Motor neuron (in vitro differentiated cells): ENCODE results near the gene PLAU. TPM values are rescaled to one million over a fixed set of nuclear protein-coding genes. Genes with fewer than 3 reads are reported as not detected.

Experiments used
- ATAC-seq, 8 experiments: fragments of 200-7000 bp; cut with Tn5 transposase; replicated peaks in 6 of 8; 2 replicates each; pipeline ENCODE4 v1.8.0; 2021; ENCODE audit warnings: mild to moderate bottlenecking in 8 of 8, moderate library complexity in 8 of 8
- H3K27ac ChIP-seq, 2 donors: fragments of 250-450 bp; sonication (Bioruptor Pico); 2 replicates each; pipeline ENCODE4 v1.9.0; 2021; ENCODE audit warnings: antibody characterized with exemption in 2 of 2, mild to moderate bottlenecking in 2 of 2, moderate library complexity in 1 of 2
- H3K4me1 ChIP-seq, 2 donors: fragments of 250-450 bp; sonication (Bioruptor Pico); replicated peaks in 1 of 2; 2 replicates each; pipeline ENCODE4 v1.6.1; 2021; ENCODE audit warnings: antibody characterized with exemption in 2 of 2, mild to moderate bottlenecking in 2 of 2, moderate library complexity in 1 of 2
- H3K4me3 ChIP-seq, 5 donors: fragments of 250-450 bp; sonication (Bioruptor Pico); 2 replicates each; pipeline ENCODE4 v1.9.0; 2021; ENCODE audit warnings: antibody characterized with exemption in 5 of 5, mild to moderate bottlenecking in 5 of 5, moderate library complexity in 4 of 5
- WGBS, 10 experiments: fragments of 450-650 bp; shearing (Covaris generic); methylation state at CpG; one replicate each; pipeline ENCODE4 v1.0.0; 2022; 5-methylcytosine and 5-hydroxymethylcytosine counted together
- in situ Hi-C, 9 experiments: fragments of 400-800 bp; cut with MboI; loops; one replicate each; pipeline ENCODE4 v1.15.0; 2021; ENCODE audit warnings: low sequenced_read_pairs in 9 of 9, low pct_unique_long_range_greater_than_20kb in 2 of 9; ENCODE audit not compliant: unreplicated experiment in 9 of 9
- total RNA-seq, 8 experiments: library from RNA; unstranded; fragments of 300-600 nt; gene quantifications; 2 replicates each; pipeline versions ENCODE4 v1.2.3 to v1.2.4, GENCODE V29; 2022

PLAU gene
- total RNA-seq, 8 experiments from 2014 or later = 0.17 to 10.0 (median 0.74) TPM

DNA sequence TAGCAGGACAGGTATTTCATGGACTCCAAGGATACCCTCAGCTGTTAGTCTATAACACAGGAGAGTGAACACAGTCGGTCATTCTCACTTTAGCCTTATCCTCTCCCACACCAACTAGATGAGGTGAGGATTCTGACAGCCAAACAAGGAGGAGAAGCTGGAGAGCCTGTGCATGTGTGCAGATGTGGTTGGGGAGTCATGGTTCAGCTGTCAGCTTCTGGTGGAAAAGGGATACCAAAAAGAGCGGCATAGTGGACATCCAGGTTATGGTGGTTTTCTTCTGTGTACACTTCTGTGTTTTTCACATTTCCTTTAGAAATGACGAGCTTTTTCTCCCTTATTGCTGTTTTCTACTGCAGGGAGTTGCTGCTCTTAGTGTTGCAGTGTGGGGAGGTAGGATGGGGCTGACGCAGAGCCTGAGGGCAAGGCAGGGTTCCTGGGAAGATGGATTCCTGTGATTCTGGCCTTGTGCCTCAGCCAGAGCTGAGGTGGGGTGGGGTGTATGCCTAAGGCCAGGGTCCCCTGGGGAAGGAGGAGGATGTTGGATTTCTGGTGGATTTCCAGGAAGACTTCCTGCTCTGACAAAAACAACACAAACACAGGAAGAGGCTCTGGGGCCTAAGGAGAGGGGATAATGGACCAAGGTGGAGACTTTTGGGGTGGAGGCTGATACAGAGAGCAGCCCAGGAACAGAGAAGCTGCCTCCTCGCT is 26.6 kb downstream of the PLAU start:
- Histone ChIP-seq H3K4me1 (peaks cover 4 to 9% of the 10 kb centered on the region in 2 donors), H3K4me3 (no peak overlapping the region), H3K27ac (no peak overlapping the region)
- 50 to 100% (median 84%) methylated on average over 1 to 4 of the region's 5 CpGs; no CpG with 5 or more reads in 4 of the 10 experiments for WGBS, 10 experiments
- in situ Hi-C loops = no loop called here
- peak in 3 of 8 experiments; percentile 35 to 67 (median 40) for ATAC-seq

DNA sequence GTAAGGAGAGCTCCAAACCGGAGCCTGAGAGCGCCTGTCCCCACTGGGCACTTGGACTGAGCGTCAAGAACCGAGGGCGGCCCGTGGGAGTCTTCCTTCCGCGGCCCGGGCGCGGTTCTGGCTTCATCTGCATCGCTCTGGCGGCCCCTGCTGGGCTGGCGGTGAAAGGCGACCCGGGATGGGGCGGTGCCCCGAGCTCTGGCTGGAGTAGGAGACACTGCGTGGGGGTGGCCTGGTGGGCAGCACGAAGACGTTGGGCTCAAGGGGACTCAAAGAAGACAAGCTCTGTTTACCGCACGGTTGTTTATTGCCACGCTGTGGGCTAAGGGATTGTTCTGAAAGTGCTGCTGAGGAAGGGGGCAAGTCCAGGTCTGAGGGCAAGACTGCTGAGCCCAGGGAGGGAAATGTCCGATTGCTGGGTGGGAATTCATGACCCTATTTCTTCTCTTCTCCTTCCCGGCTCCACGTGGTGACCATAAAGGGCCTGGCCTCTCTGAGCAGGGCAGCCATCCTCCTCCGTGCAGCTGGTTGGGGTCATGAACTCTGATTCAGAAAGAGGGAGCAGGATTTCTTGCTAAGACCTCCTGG is 29.8 kb downstream of the PLAU start:
- 0 to 36% (median 24%) methylated on average over 1 to 15 of the region's 28 CpGs; no CpG with 5 or more reads in 4 of the 10 experiments for WGBS, 10 experiments
- Histone ChIP-seq H3K4me3 (no peak overlapping the region), H3K4me1 (peaks cover 4 to 9% of the 10 kb centered on the region in 2 donors), H3K27ac (peak overlapping the region in 1 of 2 donors; percentile 28)
- in situ Hi-C loops = loop anchor here in 1 of 9 experiments (10.0 kb wide), 1 partner anchor 56 kb away; no protein-coding TSS in a partner anchor
- ATAC-seq = peak; percentile 69 to 100 (median 84)

DNA sequence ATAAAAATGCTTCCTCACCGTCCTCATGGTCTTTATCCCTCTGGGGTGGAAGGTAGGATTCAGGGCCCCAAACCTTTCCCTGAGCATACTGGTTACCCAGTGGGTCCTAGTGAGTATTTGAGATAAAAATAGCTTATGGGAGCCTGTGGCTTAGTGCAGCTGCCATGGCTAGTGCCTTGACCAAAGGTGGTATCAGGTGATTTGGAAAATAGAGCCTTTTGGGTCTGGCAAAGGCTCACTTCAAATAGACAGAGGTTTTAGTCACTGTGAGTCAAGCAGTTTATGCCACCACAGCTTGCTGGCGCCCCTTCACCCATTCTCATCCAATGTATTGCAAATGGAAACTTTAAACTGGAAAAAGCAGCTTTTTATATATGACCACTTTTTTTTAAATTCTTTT is 30.4 kb downstream of the PLAU start:
- Histone ChIP-seq H3K4me3 (no peak overlapping the region), H3K27ac (no peak overlapping the region), H3K4me1 (peaks cover 4 to 9% of the 10 kb centered on the region in 2 donors)
- 72 to 100% (median 87%) methylated on average over 1 to 2 of the region's 2 CpGs; no CpG with 5 or more reads in 4 of the 10 experiments for WGBS, 10 experiments
- in situ Hi-C loops = loop anchor here in 1 of 9 experiments (10.0 kb wide), 1 partner anchor 56 kb away; no protein-coding TSS in a partner anchor
- ATAC-seq = no peak

DNA sequence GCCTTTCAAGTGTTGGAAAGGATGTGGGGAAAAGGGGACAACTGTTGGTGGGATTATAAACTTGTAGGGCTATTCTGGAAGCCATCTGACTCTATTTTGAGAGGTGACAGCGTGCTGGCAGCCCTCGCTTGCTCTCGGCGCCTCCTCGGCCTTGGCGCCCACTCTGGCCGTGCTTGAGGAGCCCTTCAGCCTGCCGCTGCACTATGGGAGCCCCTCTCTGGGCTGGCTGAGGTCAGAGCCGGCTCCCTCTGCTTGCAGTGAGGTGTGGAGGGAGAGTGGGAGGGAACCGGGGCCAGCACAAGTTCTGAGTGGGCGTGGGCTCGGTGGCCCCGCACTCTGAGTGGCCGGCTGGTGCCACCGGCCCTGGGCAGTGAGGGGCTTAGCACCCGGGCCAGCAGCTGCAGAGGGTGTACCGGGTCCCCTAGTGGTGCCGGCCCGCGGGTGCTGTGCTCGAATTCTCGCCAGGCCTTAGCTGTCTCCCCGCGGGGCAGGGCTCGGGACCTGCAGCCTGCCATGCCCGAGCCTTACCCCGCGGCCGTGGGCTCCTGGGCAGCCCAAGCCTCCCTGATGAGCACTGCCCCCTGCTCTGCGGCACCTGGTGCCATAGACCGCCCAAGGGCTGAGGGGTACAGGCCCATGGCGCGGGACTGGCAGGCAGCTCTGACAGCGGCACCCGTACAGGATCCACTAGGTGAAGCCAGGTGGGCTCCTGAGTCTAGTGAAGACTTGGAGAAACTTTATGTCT is 33.6 kb downstream of the PLAU start:
- in situ Hi-C loops = loop anchor here in 1 of 9 experiments (10.0 kb wide), 1 partner anchor 60 kb away; no protein-coding TSS in a partner anchor
- 77 to 89% (median 80%) methylated on average over 1 to 7 of the region's 35 CpGs; no CpG with 5 or more reads in 7 of the 10 experiments for WGBS, 10 experiments
- ATAC-seq = no peak
- Histone ChIP-seq H3K4me1 (peaks cover 4 to 9% of the 10 kb centered on the region in 2 donors), H3K27ac (no peak overlapping the region), H3K4me3 (no peak overlapping the region)

DNA sequence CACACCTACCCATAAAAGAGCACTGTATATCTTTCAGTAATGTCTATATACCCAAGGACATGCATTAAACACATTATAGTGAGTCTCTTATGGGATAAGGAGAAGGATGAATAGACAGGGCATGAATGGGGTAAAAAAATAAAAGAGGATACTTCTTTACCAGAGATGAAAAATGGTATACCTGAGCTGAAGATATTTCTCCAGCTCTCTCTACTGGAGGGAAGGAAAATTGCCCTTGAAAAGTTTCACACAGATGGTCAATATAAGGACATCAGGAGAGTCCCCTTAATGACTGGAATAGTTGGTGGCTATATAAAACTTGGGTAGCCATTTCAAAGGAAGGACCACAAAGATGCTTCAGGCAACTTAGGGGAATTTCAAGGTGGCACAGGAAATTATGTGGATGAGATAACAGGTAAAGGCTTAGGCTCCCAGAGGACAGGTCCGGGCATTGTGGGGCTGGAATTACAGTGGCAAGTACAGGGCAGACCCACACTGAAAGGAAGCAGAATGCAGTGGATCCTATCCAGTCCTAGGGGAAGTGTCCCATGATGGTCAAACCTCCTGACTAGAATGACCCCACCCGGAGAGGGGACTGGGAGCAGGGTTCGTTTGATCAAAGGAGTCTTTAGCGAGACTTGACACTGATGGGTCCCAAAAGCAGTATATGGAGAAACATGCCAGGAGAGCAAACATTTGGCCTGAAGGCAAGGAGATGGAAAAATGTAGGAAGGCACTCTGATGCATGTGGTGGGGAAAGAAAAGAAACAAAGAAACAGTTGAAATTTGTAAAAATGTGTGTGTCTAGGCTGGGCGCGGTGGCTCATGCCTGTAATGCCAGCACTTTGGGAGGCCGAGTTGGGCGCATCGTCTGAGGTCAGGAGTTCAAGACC is 35.6 kb downstream of the PLAU start:
- Histone ChIP-seq H3K27ac (no peak overlapping the region), H3K4me3 (no peak overlapping the region), H3K4me1 (no peaks in the 10 kb centered on the region)
- WGBS, 10 experiments = 70 to 100% (median 88%) methylated on average over 1 to 6 of the region's 9 CpGs
- ATAC-seq = no peak
- in situ Hi-C loops = loop anchor here in 1 of 9 experiments (10.0 kb wide), 1 partner anchor 62 kb away; no protein-coding TSS in a partner anchor

DNA sequence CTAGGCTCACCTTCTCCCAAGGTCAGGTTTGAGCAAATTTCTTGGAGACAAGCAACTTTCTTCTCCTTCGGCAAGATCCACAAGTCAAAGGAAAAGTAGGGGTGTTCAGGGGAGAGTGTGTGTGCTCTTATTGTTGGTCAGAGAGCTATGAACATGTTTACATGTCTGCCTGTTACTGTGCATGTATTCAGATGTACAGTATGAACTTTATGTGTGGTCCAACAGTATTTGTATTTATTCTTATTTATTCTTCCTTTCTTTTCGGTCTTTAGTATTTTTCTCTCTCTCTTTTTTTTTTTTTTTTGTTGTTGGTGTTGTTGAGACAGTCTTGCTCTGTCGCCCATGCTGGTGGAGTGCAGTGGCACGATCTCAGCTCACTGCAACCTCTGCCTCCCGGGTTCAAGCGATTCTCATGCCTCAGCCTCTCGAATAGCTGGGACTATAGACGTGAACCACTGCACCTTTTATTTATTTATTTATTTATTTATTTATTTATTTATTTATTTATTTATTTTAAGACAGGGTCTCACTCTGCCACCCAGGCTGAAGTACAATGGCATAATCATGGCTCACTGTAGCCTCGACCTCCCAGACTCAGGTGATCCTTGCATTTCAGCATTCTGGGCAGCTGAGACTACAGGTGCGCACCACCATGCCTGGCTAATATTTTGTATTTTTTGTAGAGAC is 38.2 kb downstream of the PLAU start:
- H3K4me3 ChIP-seq = no peak overlapping the region
- in situ Hi-C loops = loop anchor here in 1 of 9 experiments (10.0 kb wide), 1 partner anchor 64 kb away; no protein-coding TSS in a partner anchor
- H3K4me1 ChIP-seq = no peaks in the 10 kb centered on the region
- ATAC-seq = no peak
- H3K27ac ChIP-seq = no peak overlapping the region
- 77 to 93% (median 87%) methylated on average over 6 to 10 of the region's 10 CpGs; no CpG with 5 or more reads in 1 of the 10 experiments for WGBS, 10 experiments

DNA sequence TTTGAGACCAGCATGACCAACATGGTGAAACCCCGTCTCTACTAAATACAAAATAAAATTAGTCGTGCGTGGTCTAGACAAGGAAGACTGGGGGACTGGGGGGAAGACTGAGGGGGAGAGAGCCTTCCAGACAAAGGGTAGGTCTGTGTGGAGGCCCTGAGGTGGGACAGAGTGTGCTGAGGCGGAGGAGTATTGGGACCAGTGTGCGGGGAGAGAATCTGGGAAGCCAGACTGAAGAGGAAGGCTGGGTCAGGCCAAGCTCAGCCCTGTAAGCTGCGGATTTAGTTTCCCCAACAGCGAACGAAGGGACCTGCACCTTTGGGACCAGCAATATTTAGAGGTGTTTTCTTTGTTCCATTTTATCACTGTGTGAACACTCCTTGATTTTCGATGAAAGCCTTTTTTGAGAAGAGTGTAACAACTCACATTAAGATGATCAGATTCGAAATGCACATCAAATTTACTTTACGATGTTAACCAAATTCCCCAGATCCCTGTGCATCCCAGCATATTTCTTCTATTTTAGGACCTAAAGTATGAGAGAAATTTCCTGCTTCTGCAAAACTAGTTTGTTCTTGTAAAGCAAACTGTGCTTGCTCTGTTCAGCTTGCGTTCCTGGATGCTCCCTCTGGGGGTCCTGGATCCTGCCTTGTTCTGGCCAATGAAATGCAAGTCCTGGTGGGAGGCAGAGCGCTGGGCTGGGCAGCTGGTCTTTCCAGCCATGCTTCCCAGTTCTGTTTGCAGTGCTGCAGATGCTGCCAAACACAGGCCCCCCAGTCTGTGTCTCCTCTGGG is 39.4 kb downstream of the PLAU start:
- WGBS, 10 experiments = 49 to 96% (median 74%) methylated on average over 2 to 9 of the region's 13 CpGs; no CpG with 5 or more reads in 1 of the 10 experiments
- ATAC-seq = peak in 2 of 8 experiments; percentile 16 to 44

DNA sequence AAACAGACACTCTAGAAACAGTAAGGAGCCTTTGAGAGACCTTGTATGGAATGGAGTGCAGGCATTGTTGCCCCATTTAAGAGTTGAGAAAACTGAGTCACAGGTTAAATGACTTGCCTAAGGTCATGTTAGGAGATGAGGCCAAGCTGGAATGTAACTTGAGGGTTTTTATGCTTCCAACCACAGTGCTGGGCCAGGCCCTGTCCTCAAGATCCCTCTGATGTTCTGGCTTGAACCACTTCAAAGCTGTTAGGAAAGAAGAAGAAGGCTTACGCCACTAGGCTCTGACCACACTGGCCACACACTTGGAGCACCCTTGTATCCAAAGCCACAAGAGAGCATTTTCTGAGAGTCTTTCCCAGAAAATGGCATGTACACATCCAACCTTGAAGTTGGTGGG is 42.7 kb downstream of the PLAU start:
- Histone ChIP-seq H3K4me1 (no peaks in the 10 kb centered on the region), H3K4me3 (no peak overlapping the region), H3K27ac (no peak overlapping the region)
- 80 to 100% (median 92%) methylated on average over 1 of the region's 1 CpG; no CpG with 5 or more reads in 4 of the 10 experiments for WGBS, 10 experiments
- in situ Hi-C loops = no loop called here
- ATAC-seq = no peak

More for the DNA sequence above, 39.4 kb downstream of the PLAU start:
- Histone ChIP-seq H3K27ac (no peak overlapping the region), H3K4me1 (no peaks in the 10 kb centered on the region), H3K4me3 (no peak overlapping the region)
- in situ Hi-C loops = no loop called here

DNA sequence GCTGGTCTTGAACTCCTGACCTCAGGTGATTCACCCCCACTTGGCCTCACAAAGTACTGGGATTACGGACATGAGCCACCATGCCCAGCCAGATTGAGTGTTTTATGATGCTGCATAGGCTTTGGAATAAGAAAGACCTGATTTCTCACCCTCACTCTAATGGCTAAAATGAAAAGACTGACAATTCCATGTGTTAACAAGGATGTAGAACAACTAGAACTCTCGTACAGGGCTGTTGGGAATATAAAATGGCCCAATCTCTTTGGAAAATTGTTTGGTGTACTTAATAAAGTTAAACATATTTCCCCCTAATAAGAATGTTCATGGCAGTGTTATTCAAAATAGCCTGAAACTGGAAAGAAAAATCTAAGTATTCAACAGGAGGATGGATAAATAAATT is 43.8 kb downstream of the PLAU start:
- Histone ChIP-seq H3K4me3 (no peak overlapping the region), H3K4me1 (no peaks in the 10 kb centered on the region), H3K27ac (no peak overlapping the region)
- ATAC-seq = no peak
- WGBS, 10 experiments = 66 to 100% (median 88%) methylated on average over 1 to 2 of the region's 2 CpGs; no CpG with 5 or more reads in 2 of the 10 experiments
- in situ Hi-C loops = no loop called here

DNA sequence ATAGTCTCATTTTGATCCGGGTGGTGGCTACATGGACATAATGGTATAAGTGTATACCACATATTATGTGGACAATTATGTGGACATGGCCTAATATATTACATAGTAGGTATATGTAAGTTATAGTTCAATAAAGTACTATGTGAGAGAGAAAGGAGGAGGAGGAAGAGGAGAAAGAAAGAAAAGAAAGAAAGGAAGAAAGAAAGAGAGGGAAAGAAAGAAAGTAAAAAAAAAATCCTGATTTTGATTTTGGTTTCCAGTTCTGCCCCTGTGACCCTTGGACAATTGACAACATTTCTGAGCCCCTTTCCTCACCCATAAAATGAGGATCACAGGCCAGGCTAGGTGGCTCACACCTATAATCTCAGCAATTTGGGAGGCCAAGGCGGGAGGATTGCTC is 44.8 kb downstream of the PLAU start:
- no peak for ATAC-seq

More for the DNA sequence above, 44.8 kb downstream of the PLAU start:
- Histone ChIP-seq H3K4me1 (no peaks in the 10 kb centered on the region), H3K4me3 (no peak overlapping the region), H3K27ac (no peak overlapping the region)
- WGBS, 10 experiments = 80 to 100% (median 91%) methylated on average over 1 to 2 of the region's 2 CpGs
- in situ Hi-C loops = no loop called here
